Psoas muscle (tissue), 8 donors: ENCODE results near the gene CHAF1A. TPM values are rescaled to one million over a fixed set of nuclear protein-coding genes. Genes with fewer than 3 reads are reported as not detected.

Experiments used
- ATAC-seq, 4 donors: fragments of 200-7000 bp; cut with Tn5 transposase; one replicate each; pipeline ENCODE4 v1.9.1; 2020; ENCODE audit warnings: moderate library complexity in 3 of 4, mild to moderate bottlenecking in 2 of 4
- DNase-seq, 2 donors: peaks; one replicate each; pipeline ENCODE4 v3.0.0-alpha.2; 2020
- H3K27ac ChIP-seq: fragments of 200-600 bp; one replicate; pipeline ENCODE4 v1.8.0; 2022
- H3K27me3 ChIP-seq, 3 donors: fragments of 200-600 bp in 1 of 3; one replicate each; pipeline versions ENCODE4 v1.6.1 to v1.8.0; 2013 to 2022; ENCODE audit warnings: low read length in 2 of 3, mild to moderate bottlenecking in 2 of 3, moderate library complexity in 1 of 3; ENCODE audit not compliant: insufficient read depth in 3 of 3
- H3K36me3 ChIP-seq, 2 donors: fragments of 200-600 bp in 1 of 2; one replicate each; pipeline versions ENCODE4 v1.6.1 to v1.8.0; 2013 to 2022; ENCODE audit warnings: low read depth in 1 of 2, mild to moderate bottlenecking in 1 of 2, moderate library complexity in 1 of 2; ENCODE audit not compliant: insufficient read depth in 1 of 2
- H3K4me1 ChIP-seq: fragments of 200-600 bp; one replicate; pipeline ENCODE4 v1.8.0; 2022
- H3K4me3 ChIP-seq: fragments of 200-600 bp; one replicate; pipeline ENCODE4 v1.8.0; 2022; ENCODE audit warnings: mild to moderate bottlenecking
- H3K9me3 ChIP-seq: fragments of 200-600 bp; one replicate; pipeline ENCODE4 v1.8.0; 2022
- WGBS, 3 donors: extraction: QIAGEN DNeasy Blood & Tissue Kit; methylation state at CpG; one replicate each; pipeline versions ENCODE4 v1.1.6 to v1.1.7; 2013; 5-methylcytosine and 5-hydroxymethylcytosine counted together
- intact Hi-C, 2 donors: fragments of 100-400 bp; cut with DNase I; formaldehyde crosslinking; loops; one replicate each; pipeline versions ENCODE4 v1.11.0 to v1.14.2; 2022
- polyA plus RNA-seq, 3 donors: library from polyadenylated mRNA; stranded (reverse); fragments of 200-250 nt; gene quantifications; one replicate each; pipeline ENCODE4 v1.2.3, GENCODE V29; 2013
- total RNA-seq, 4 donors: library from RNA; stranded (reverse); fragmentation: NEBNext Ultra II Directional in 2 of 4; extraction: Animal tissue kit (Norgen Biotek cat#: 25700) in 2 of 4; gene quantifications; one replicate each; pipeline versions ENCODE4 v1.2.1 to v1.2.4, GENCODE V29; 2021 to 2023
- TF ChIP-seq, protein P1 (sequence below): fragments of 200-600 bp; IDR thresholded peaks from one replicate; pipeline ENCODE4 v1.8.0; 2022; ENCODE audit warnings: antibody characterized with exemption
- donor health status: healthy with polysubstance abuse.
- donor health status: DM: no; HTN: no; CAD: no; lungs with moderate emphysema.
- donor health status: Bipolar disorder and iron deficiency.
- donor health status: healthy.
- donor health status: DM: yes; HTN: yes; CAD: no.
- donor health status: DM: no; HTN: no; CAD: no.
- donor health status: DM: no; HTN: no; CAD: no.
- donor health status: DM: yes; HTN: yes; CAD: no.

CHAF1A gene
- total and polyA plus RNA-seq, 7 donors: 5.6 to 12.8 (median 7.5) TPM

DNA sequence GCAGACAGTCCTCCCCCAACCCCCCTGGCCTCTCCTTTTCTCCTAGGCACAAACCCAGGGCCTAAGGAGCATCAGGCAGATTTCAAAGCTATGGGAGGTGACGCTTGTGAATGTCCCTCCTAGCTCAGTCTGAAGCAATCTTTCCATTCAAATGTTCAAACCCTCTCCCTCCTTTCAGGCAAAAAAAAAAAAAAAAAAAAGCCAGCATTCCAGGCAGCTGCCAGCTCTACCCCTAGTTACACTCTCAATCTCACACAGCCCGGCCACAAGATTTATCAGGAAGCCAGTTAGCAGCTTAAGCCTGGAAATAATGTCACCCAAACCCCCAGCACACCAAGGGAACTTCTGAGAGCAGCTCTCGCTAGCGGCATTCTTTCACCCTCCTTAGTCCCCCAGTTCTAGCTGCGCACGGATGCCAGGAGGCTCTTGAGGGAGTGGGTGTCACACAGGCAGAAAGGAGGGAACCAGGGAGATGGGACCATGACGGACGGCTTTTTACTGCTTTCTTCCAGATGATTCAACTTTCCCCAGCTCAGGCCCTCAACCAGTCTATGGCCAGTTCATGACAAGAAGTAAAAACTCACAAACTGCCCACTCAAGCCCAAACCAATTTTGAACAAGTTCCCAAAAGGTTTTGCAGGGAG, 8.4 kb upstream of the CHAF1A start:
- no peaks in the 10 kb centered on the region for H3K9me3 ChIP-seq
- TF ChIP-seq, protein P1, sequence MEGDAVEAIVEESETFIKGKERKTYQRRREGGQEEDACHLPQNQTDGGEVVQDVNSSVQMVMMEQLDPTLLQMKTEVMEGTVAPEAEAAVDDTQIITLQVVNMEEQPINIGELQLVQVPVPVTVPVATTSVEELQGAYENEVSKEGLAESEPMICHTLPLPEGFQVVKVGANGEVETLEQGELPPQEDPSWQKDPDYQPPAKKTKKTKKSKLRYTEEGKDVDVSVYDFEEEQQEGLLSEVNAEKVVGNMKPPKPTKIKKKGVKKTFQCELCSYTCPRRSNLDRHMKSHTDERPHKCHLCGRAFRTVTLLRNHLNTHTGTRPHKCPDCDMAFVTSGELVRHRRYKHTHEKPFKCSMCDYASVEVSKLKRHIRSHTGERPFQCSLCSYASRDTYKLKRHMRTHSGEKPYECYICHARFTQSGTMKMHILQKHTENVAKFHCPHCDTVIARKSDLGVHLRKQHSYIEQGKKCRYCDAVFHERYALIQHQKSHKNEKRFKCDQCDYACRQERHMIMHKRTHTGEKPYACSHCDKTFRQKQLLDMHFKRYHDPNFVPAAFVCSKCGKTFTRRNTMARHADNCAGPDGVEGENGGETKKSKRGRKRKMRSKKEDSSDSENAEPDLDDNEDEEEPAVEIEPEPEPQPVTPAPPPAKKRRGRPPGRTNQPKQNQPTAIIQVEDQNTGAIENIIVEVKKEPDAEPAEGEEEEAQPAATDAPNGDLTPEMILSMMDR: no peak
- ATAC-seq (no peak), DNase-seq (no peak)
- H3K4me3 ChIP-seq: peak overlapping the region; percentile 0
- intact Hi-C loops: no loop called here
- peaks cover 73% of the 10 kb centered on the region for H3K4me1 ChIP-seq
- no peaks in the 10 kb centered on the region for H3K27me3 ChIP-seq
- peaks cover 0 to 16% of the 10 kb centered on the region in 2 donors for H3K36me3 ChIP-seq
- WGBS, 3 donors: 67 to 82% (median 71%) methylated on average over 8 of the region's 8 CpGs
- H3K27ac ChIP-seq: no peak overlapping the region

GRCh38 chr19:4396949-4397783, 5.3 kb upstream of the CHAF1A start:
- TF ChIP-seq, protein P1: no peak
- 39 to 56% (median 41%) methylated on average over 15 of the region's 15 CpGs for WGBS, 3 donors
- Histone ChIP-seq H3K9me3 (no peaks in the 10 kb centered on the region), H3K4me3 (peak overlapping the region; percentile 6), H3K27ac (peak overlapping the region; percentile 30), H3K27me3 (no peaks in the 10 kb centered on the region), H3K36me3 (peaks cover 0 to 16% of the 10 kb centered on the region in 2 donors), H3K4me1 (peaks cover 47% of the 10 kb centered on the region)
- intact Hi-C loops: no loop called here
- DNase-seq: no peak
- ATAC-seq: no peak

GRCh38 chr19:4399812-4400134, 2.7 kb upstream of the CHAF1A start:
- DNase-seq (no peak), ATAC-seq (peak; percentile 9 to 20 (median 16))
- TF ChIP-seq, protein P1: no peak
- no peaks in the 10 kb centered on the region for H3K9me3 ChIP-seq
- H3K27me3 ChIP-seq: no peaks in the 10 kb centered on the region
- 0% methylated on average over 10 to 12 of the region's 12 CpGs for WGBS, 3 donors
- peak overlapping the region; percentile 96 for H3K27ac ChIP-seq
- H3K36me3 ChIP-seq: peaks cover 0 to 15% of the 10 kb centered on the region in 2 donors
- H3K4me1 ChIP-seq: peaks cover 40% of the 10 kb centered on the region
- intact Hi-C loops: loop anchor here (2.0 to 5.0 kb wide), 2 partner anchors 29 to 58 kb away; partner anchors contain the start of gene UBXN6 (in 2 of the 2)
- peak overlapping the region; percentile 84 for H3K4me3 ChIP-seq

DNA sequence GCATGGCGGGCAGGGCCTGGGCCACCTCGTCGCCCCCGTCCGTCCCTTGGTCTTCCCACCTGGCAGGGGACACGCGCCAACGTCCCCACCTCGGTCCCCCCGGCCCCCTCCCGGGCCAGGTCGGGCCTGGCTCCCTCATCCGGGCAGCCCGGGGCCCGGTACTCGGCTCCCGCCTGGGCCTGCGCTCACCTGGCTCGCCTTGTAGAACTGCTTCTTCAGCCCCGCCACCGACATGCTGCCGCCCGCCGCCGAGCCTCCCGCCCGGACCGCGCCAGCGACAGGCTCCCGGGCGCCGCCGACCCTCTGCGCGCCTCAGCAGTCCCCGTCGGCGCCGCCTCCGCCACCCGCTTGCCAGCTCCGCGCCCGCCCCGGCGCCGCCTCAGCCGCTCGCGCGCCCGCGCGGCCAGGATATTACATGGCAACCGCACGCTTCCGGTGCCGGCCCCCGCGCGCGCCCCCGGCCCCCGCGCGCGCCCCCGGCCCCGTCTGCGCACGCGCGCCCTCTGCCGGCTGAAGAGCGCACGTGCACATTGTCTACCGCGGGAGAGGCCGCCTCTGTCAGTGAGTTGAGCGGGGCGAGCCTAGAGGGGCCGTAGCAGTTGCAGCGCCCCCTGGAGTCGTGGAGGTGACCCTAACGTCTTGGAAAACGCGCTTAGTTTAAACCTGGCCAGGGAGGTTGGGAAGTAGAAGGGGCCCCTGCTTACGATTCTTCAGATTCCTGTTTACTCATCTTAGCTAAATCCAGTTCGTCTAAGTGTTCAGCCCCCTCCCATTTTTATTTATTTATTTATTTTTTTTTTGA, 2.1 kb upstream of the CHAF1A start, which contains the start of gene SH3GL1:
Gene SH3GL1, minus strand, starts transcription at position 413 of the 802 bp plus-strand sequence. Its CDS starts 179 bp downstream, at position 234.
- peaks cover 40% of the 10 kb centered on the region for H3K4me1 ChIP-seq
- peak; percentile 88 to 92 for DNase-seq
- ATAC-seq: peak; percentile 67 to 79 (median 72)
- H3K36me3 ChIP-seq: peaks cover 0 to 9% of the 10 kb centered on the region in 2 donors
- H3K9me3 ChIP-seq: no peaks in the 10 kb centered on the region
- no peaks in the 10 kb centered on the region for H3K27me3 ChIP-seq
- TF ChIP-seq, protein P1: peak; percentile 97
- peak within 1 kb of the TSS; percentile 96 for H3K27ac ChIP-seq
- H3K4me3 ChIP-seq: peak within 1 kb of the TSS; percentile 84
- 0 to 1% (median 1%) methylated on average over 46 to 90 of the region's 90 CpGs for WGBS, 3 donors
- intact Hi-C loops: loop anchor here (2.0 to 5.0 kb wide), 2 partner anchors 30 to 57 kb away; partner anchors contain the start of gene UBXN6 (in 2 of the 2)
